SK-N-MC (cell line): Measurements from ENCODE around the gene HAO2.

ENCODE experiments used
- EZH2 ChIP-seq: fragments of 200-600 bp; sonication (generic); IDR thresholded peaks from one replicate; pipeline ENCODE4 v1.6.1; 2017; ENCODE audit warnings: antibody characterized with exemption
- POLR2AphosphoS5 ChIP-seq: IDR thresholded peaks from 2 replicates; pipeline ENCODE4 v1.6.1; 2012; ENCODE audit warnings: mild to moderate bottlenecking, low read depth, low read length, borderline replicate concordance

DNA sequence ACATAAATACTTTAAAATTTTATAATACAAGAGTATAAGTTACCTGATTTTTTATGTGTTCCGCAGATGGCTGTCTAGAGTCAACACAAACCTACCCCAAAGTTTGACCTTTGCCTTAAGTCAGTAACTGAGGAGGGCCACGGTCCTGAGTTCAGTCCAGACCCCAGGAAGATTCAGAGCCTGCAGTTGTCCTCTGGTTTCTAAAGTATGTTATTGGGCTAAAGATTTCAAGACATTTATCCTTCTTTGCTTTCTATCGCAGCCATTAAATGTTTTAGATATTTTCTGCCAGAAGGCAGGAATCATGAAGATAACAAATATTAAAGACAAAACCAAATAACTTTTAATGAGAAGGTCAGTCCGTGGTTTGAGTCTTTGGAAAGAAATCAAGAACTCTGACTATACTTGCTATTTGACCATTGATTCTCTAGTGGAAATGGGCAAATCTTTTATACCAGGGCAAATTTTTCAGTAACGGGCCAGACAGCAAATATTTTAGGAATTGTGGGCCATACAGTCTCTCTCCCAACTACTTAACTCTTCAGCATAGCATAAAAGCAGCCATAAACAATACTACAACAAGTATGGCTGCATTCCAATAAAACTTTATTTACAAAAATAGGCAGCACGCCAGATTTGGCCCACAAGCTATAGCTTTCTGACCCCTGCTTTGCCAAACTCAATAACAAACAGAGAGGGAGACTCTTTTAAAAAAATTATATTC lies 38.0 kb upstream of the HAO2 start:
- TF ChIP-seq POLR2AphosphoS5 (no peak), EZH2 (no peak)
